Measurements from ENCODE around the gene TSEN34.
"Not testable (repeated sequence)": the region's sequence is repeated elsewhere in the genome, so short reads cannot be mapped to it uniquely, and the experiment has no call there.

DNA sequence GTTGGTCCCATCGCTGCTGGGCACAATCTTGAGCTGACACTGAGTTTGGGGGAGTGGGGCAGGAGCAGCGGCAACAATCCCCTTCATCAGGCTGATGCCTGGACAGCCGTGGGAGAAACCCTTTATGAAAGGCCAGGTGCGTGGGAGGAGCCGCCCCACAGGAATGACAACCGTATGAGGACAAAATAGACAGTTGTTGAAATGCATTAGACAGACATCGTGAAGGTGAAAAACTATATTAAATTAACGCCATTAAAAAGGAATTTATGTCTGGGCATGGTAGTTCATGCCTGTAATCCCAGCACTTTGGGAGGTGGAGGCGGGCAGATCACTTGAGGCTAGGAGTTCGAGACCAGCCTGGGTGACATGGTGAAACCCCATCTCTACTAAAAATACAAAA, 33.5 kb downstream of the TSEN34 start:
- not testable (repeated sequence) for TF ChIP-seq EZH2phosphoT487 (IDR thresholded peaks at IDR 0.05; ENCODE audit: borderline replicate concordance, low read depth, low read length)
- TF ChIP-seq, protein P1, sequence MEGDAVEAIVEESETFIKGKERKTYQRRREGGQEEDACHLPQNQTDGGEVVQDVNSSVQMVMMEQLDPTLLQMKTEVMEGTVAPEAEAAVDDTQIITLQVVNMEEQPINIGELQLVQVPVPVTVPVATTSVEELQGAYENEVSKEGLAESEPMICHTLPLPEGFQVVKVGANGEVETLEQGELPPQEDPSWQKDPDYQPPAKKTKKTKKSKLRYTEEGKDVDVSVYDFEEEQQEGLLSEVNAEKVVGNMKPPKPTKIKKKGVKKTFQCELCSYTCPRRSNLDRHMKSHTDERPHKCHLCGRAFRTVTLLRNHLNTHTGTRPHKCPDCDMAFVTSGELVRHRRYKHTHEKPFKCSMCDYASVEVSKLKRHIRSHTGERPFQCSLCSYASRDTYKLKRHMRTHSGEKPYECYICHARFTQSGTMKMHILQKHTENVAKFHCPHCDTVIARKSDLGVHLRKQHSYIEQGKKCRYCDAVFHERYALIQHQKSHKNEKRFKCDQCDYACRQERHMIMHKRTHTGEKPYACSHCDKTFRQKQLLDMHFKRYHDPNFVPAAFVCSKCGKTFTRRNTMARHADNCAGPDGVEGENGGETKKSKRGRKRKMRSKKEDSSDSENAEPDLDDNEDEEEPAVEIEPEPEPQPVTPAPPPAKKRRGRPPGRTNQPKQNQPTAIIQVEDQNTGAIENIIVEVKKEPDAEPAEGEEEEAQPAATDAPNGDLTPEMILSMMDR (conservative IDR thresholded peaks at IDR 0.05; ENCODE audit: low read length), result not testable (repeated sequence)
